ENCODE measurements around the gene FAM221A.

GRCh38 chr7:23658831-23659427 lies 21.1 kb upstream of the FAM221A start:
- TF ChIP-seq EP300 (IDR thresholded peaks at IDR 0.05; ENCODE audit: low read length) = no peak
- TF ChIP-seq, protein P1, sequence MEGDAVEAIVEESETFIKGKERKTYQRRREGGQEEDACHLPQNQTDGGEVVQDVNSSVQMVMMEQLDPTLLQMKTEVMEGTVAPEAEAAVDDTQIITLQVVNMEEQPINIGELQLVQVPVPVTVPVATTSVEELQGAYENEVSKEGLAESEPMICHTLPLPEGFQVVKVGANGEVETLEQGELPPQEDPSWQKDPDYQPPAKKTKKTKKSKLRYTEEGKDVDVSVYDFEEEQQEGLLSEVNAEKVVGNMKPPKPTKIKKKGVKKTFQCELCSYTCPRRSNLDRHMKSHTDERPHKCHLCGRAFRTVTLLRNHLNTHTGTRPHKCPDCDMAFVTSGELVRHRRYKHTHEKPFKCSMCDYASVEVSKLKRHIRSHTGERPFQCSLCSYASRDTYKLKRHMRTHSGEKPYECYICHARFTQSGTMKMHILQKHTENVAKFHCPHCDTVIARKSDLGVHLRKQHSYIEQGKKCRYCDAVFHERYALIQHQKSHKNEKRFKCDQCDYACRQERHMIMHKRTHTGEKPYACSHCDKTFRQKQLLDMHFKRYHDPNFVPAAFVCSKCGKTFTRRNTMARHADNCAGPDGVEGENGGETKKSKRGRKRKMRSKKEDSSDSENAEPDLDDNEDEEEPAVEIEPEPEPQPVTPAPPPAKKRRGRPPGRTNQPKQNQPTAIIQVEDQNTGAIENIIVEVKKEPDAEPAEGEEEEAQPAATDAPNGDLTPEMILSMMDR (IDR thresholded peaks at IDR 0.05 in 2 of 3, conservative IDR thresholded peaks at IDR 0.05 in 1 of 3; ENCODE audit: insufficient read depth in 2 of 3, low read depth in 1 of 3, low read length in 3 of 3) = no peak
- TF ChIP-seq HCFC1 (IDR thresholded peaks at IDR 0.05; ENCODE audit: low read depth, low read length) = no peak
- TF ChIP-seq POLR2AphosphoS5 (IDR thresholded peaks at IDR 0.05; ENCODE audit: control insufficient read depth, insufficient read depth, low read depth, low read length) = no peak
- no peak for TF ChIP-seq POLR3G (IDR thresholded peaks at IDR 0.05; ENCODE audit: extremely low read depth, insufficient read length, insufficient replicate concordance)
- TF ChIP-seq, protein P2, sequence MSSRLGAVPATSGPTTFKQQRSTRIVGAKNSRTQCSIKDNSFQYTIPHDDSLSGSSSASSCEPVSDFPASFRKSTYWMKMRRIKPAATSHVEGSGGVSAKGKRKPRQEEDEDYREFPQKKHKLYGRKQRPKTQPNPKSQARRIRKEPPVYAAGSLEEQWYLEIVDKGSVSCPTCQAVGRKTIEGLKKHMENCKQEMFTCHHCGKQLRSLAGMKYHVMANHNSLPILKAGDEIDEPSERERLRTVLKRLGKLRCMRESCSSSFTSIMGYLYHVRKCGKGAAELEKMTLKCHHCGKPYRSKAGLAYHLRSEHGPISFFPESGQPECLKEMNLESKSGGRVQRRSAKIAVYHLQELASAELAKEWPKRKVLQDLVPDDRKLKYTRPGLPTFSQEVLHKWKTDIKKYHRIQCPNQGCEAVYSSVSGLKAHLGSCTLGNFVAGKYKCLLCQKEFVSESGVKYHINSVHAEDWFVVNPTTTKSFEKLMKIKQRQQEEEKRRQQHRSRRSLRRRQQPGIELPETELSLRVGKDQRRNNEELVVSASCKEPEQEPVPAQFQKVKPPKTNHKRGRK (tag; IDR thresholded peaks at IDR 0.05) = no peak
- no peak for TF ChIP-seq SP1 (CRISPR knock-in tag; IDR thresholded peaks at IDR 0.05)
- no peak for TF ChIP-seq JUN (IDR thresholded peaks at IDR 0.05; ENCODE audit: borderline replicate concordance, low read depth, low read length)
- TF ChIP-seq JUN (CRISPR knock-in tag; IDR thresholded peaks at IDR 0.05; ENCODE audit: borderline replicate concordance) = no peak
- no peak for TF ChIP-seq IRF2 (CRISPR knock-in tag; IDR thresholded peaks at IDR 0.05)
- no peak for TF ChIP-seq TAF1 (IDR thresholded peaks at IDR 0.05; ENCODE audit: control insufficient read depth, extremely low read depth, insufficient read depth, low read length, severe bottlenecking)
- TF ChIP-seq NBN (IDR thresholded peaks at IDR 0.05; ENCODE audit: low read depth) = no peak
- no peak for TF ChIP-seq EZH2 (IDR thresholded peaks at IDR 0.05; ENCODE audit: borderline replicate concordance, low read depth, low read length)
- TF ChIP-seq PPARD (CRISPR knock-in tag; IDR thresholded peaks at IDR 0.05) = no peak

All from K562 (cell line).